Hematopoietic multipotent progenitor cell treated with erythropoietin and hydrocortisone succinate and interleukin-3 and kit ligand, for 8 days (in vitro differentiated cells): ENCODE measurements around the gene NSUN4.
A peak's percentile ranks its signal among the peaks of the same experiment; 100 is the strongest.
"Not testable (repeated sequence)": the region's sequence is repeated elsewhere in the genome, so short reads cannot be mapped to it uniquely, and the experiment has no call there.

ENCODE experiments used
- DNase-seq: peaks from one replicate; pipeline ENCODE4 v3.0.0-alpha.2; 2015

Gene NSUN4

GRCh38 chr1:46328182-46328581 lies 12.4 kb upstream of the NSUN4 start:
- DNase-seq = not testable (repeated sequence)

- DNase-seq = not testable (repeated sequence)
These were observed 10.8 kb upstream of the NSUN4 start for GRCh38 chr1:46329807-46330206.

- not testable (repeated sequence) for DNase-seq
These were observed 10.2 kb upstream of the NSUN4 start for GRCh38 chr1:46330381-46330780.

GRCh38 chr1:46331786-46332540 lies 8.6 kb upstream of the NSUN4 start:
- not testable (repeated sequence) for DNase-seq

- DNase-seq = peak; percentile 79
These were observed 7.1 kb upstream of the NSUN4 start for GRCh38 chr1:46333300-46334029.

- no peak for DNase-seq
These were observed 6.6 kb upstream of the NSUN4 start for GRCh38 chr1:46334030-46334384.

- no peak for DNase-seq
These were observed 5.5 kb upstream of the NSUN4 start for GRCh38 chr1:46335081-46335480.

GRCh38 chr1:46337409-46337808 lies 3.2 kb upstream of the NSUN4 start:
- not testable (repeated sequence) for DNase-seq

- no peak for DNase-seq
These were observed 846 bp downstream of the NSUN4 start for GRCh38 chr1:46341222-46342083.

GRCh38 chr1:46342084-46342656 lies 1.6 kb downstream of the NSUN4 start:
- peak; percentile 52 for DNase-seq

- DNase-seq = no peak
These were observed 2.2 kb downstream of the NSUN4 start for GRCh38 chr1:46342677-46343350.

GRCh38 chr1:46343351-46343695 lies 2.7 kb downstream of the NSUN4 start:
- DNase-seq = no peak

GRCh38 chr1:46343705-46344104 lies 3.1 kb downstream of the NSUN4 start:
- DNase-seq = no peak

GRCh38 chr1:46344481-46344880 lies 3.9 kb downstream of the NSUN4 start:
- no peak for DNase-seq

- DNase-seq = no peak
These were observed 4.7 kb downstream of the NSUN4 start for GRCh38 chr1:46345281-46345680.

GRCh38 chr1:46352363-46352762 lies 11.8 kb downstream of the NSUN4 start:
- no peak for DNase-seq

- not testable (repeated sequence) for DNase-seq
These were observed 15.3 kb downstream of the NSUN4 start for GRCh38 chr1:46355920-46356319.

- DNase-seq = no peak
These were observed 21.6 kb downstream of the NSUN4 start for GRCh38 chr1:46362158-46362557.

GRCh38 chr1:46363121-46363520 lies 22.5 kb downstream of the NSUN4 start:
- DNase-seq = no peak

GRCh38 chr1:46364612-46365011 lies 24.0 kb downstream of the NSUN4 start:
- no peak for DNase-seq

GRCh38 chr1:46365796-46366195 lies 25.2 kb downstream of the NSUN4 start:
- not testable (repeated sequence) for DNase-seq

GRCh38 chr1:46367072-46367471 lies 26.5 kb downstream of the NSUN4 start:
- no peak for DNase-seq

- not testable (repeated sequence) for DNase-seq
These were observed 27.1 kb downstream of the NSUN4 start for GRCh38 chr1:46367701-46368100.
